ENCODE data around the gene CTNNA1.

GRCh38 chr5:138929571-138929955, 176.3 kb downstream of the CTNNA1 start:
- no peak for TF ChIP-seq GLIS3 (CRISPR knock-in tag; IDR thresholded peaks at IDR 0.05)
- no peak for TF ChIP-seq RARB (CRISPR knock-in tag; IDR thresholded peaks at IDR 0.05)

Data from SK-N-SH treated with all-trans-retinoic acid at 6 μM for 48 hours (cell line).